ENCODE results near the gene ATRNL1. TPM values are rescaled to one million over a fixed set of nuclear protein-coding genes. Genes with fewer than 3 reads are reported as not detected.

ATRNL1 gene
- total RNA-seq, 1 donor from 2014 or later, result 2.9 TPM

- H3K27ac ChIP-seq (replicated peaks), result no peak overlapping the region
- H3K9me3 ChIP-seq (replicated peaks), result no peaks in the 10 kb centered on the region
- intact Hi-C loops (cut with micrococcal nuclease), result loop anchor here (5.0 kb wide), 2 partner anchors 586 to 676 kb away; no protein-coding TSS in a partner anchor
- H3K4me1 ChIP-seq, result no peaks in the 10 kb centered on the region
- H3K4me3 ChIP-seq, result no peak overlapping the region
- peak; percentile 52 for TF ChIP-seq CTCF (IDR thresholded peaks at IDR 0.05; ENCODE audit: borderline replicate concordance)
- no peak for DNase-seq
- H3K36me3 ChIP-seq, result no peaks in the 10 kb centered on the region
- H3K27me3 ChIP-seq (ENCODE audit: low read depth), result no peaks in the 10 kb centered on the region
Observed at GRCh38 chr10:115706488-115707076, 613.4 kb downstream of the ATRNL1 start.

- no peak overlapping the region for H3K27ac ChIP-seq (replicated peaks)
- H3K36me3 ChIP-seq, result no peaks in the 10 kb centered on the region
- H3K9me3 ChIP-seq (replicated peaks), result no peaks in the 10 kb centered on the region
- H3K4me1 ChIP-seq, result no peaks in the 10 kb centered on the region
- no peak for TF ChIP-seq CTCF (IDR thresholded peaks at IDR 0.05; ENCODE audit: borderline replicate concordance)
- no peak overlapping the region for H3K4me3 ChIP-seq
- DNase-seq, result no peak
- H3K27me3 ChIP-seq (ENCODE audit: low read depth), result no peaks in the 10 kb centered on the region
- intact Hi-C loops (cut with micrococcal nuclease), result no loop called here
Observed at GRCh38 chr10:115710136-115710535, 617.0 kb downstream of the ATRNL1 start.

GRCh38 chr10:115711306-115711705 lies 618.1 kb downstream of the ATRNL1 start:
- no peak for TF ChIP-seq CTCF (IDR thresholded peaks at IDR 0.05; ENCODE audit: borderline replicate concordance)
- no peak for DNase-seq
- no peaks in the 10 kb centered on the region for H3K4me1 ChIP-seq
- no peaks in the 10 kb centered on the region for H3K9me3 ChIP-seq (replicated peaks)
- intact Hi-C loops (cut with micrococcal nuclease), result no loop called here
- H3K27ac ChIP-seq (replicated peaks), result no peak overlapping the region
- H3K36me3 ChIP-seq, result no peaks in the 10 kb centered on the region
- H3K4me3 ChIP-seq, result no peak overlapping the region
- no peaks in the 10 kb centered on the region for H3K27me3 ChIP-seq (ENCODE audit: low read depth)

- no peak overlapping the region for H3K27ac ChIP-seq (replicated peaks)
- no peaks in the 10 kb centered on the region for H3K4me1 ChIP-seq
- H3K4me3 ChIP-seq, result no peak overlapping the region
- H3K27me3 ChIP-seq (ENCODE audit: low read depth), result no peaks in the 10 kb centered on the region
- H3K9me3 ChIP-seq (replicated peaks), result no peaks in the 10 kb centered on the region
- no peak for DNase-seq
- no peak for TF ChIP-seq CTCF (IDR thresholded peaks at IDR 0.05; ENCODE audit: borderline replicate concordance)
- no peaks in the 10 kb centered on the region for H3K36me3 ChIP-seq
- intact Hi-C loops (cut with micrococcal nuclease), result no loop called here
Observed at GRCh38 chr10:115720121-115720520, 627.0 kb downstream of the ATRNL1 start.

- no peaks in the 10 kb centered on the region for H3K9me3 ChIP-seq (replicated peaks)
- H3K27ac ChIP-seq (replicated peaks), result no peak overlapping the region
- H3K4me3 ChIP-seq, result no peak overlapping the region
- no peak for DNase-seq
- TF ChIP-seq CTCF (IDR thresholded peaks at IDR 0.05; ENCODE audit: borderline replicate concordance), result no peak
- H3K36me3 ChIP-seq, result no peaks in the 10 kb centered on the region
- H3K27me3 ChIP-seq (ENCODE audit: low read depth), result no peaks in the 10 kb centered on the region
- intact Hi-C loops (cut with micrococcal nuclease), result no loop called here
- H3K4me1 ChIP-seq, result no peaks in the 10 kb centered on the region
Observed at GRCh38 chr10:115727129-115727528, 634.0 kb downstream of the ATRNL1 start.

Data from left ventricle myocardium inferior (tissue), 1 donor.